NOMO-1 treated with DMSO at 0.1 percent for 48 hours (cell line): Measurements from ENCODE around the gene CNGA3.
A peak's percentile ranks its signal among the peaks of the same experiment; 100 is the strongest.

ENCODE experiments used
- DNase-seq: peaks from one replicate; lab custom pipeline; 2025; ENCODE audit not compliant: unreplicated experiment; lab: John Stamatoyannopoulos, UW

The CNGA3 gene

GRCh38 chr2:98376996-98377395 is 30.7 kb downstream of the CNGA3 start:
- no peak for DNase-seq

- no peak for DNase-seq
Measured at GRCh38 chr2:98377544-98377943, 31.3 kb downstream of the CNGA3 start.

- no peak for DNase-seq
Measured at GRCh38 chr2:98378196-98378595, 31.9 kb downstream of the CNGA3 start.

GRCh38 chr2:98378901-98379300 is 32.6 kb downstream of the CNGA3 start:
- DNase-seq, result no peak

GRCh38 chr2:98379311-98380202 is 33.3 kb downstream of the CNGA3 start:
- DNase-seq, result no peak

GRCh38 chr2:98380203-98380535 is 33.9 kb downstream of the CNGA3 start:
- no peak for DNase-seq

- DNase-seq, result no peak
Measured at GRCh38 chr2:98381494-98381893, 35.2 kb downstream of the CNGA3 start.

- DNase-seq, result no peak
Measured at GRCh38 chr2:98382086-98382485, 35.8 kb downstream of the CNGA3 start.

- no peak for DNase-seq
Measured at GRCh38 chr2:98382739-98383138, 36.5 kb downstream of the CNGA3 start.

GRCh38 chr2:98383166-98383565 is 36.9 kb downstream of the CNGA3 start:
- no peak for DNase-seq

- peak; percentile 76 for DNase-seq
Measured at GRCh38 chr2:98385050-98385699, 38.9 kb downstream of the CNGA3 start.

- DNase-seq, result no peak
Measured at GRCh38 chr2:98387478-98387877, 41.2 kb downstream of the CNGA3 start.

GRCh38 chr2:98388081-98388480 is 41.8 kb downstream of the CNGA3 start:
- no peak for DNase-seq

- DNase-seq, result no peak
Measured at GRCh38 chr2:98388601-98389250, 42.5 kb downstream of the CNGA3 start.

GRCh38 chr2:98389251-98389605 is 43.0 kb downstream of the CNGA3 start:
- no peak for DNase-seq

GRCh38 chr2:98390571-98391476 is 44.6 kb downstream of the CNGA3 start:
- DNase-seq, result no peak

- DNase-seq, result no peak
Measured at GRCh38 chr2:98391581-98392270, 45.5 kb downstream of the CNGA3 start.

GRCh38 chr2:98393354-98393753 is 47.1 kb downstream of the CNGA3 start:
- DNase-seq, result no peak

- no peak for DNase-seq
Measured at GRCh38 chr2:98394595-98395153, 48.4 kb downstream of the CNGA3 start.

GRCh38 chr2:98395977-98396376 is 49.7 kb downstream of the CNGA3 start:
- no peak for DNase-seq
